GM19455 (cell line): ENCODE results near the gene HHAT.

Experiments used
- ATAC-seq: cut with Tn5 transposase; IDR thresholded peaks from one replicate; pipeline ENCODE4 v1.9.1; 2021; ENCODE audit not compliant: unreplicated experiment

Gene HHAT

DNA sequence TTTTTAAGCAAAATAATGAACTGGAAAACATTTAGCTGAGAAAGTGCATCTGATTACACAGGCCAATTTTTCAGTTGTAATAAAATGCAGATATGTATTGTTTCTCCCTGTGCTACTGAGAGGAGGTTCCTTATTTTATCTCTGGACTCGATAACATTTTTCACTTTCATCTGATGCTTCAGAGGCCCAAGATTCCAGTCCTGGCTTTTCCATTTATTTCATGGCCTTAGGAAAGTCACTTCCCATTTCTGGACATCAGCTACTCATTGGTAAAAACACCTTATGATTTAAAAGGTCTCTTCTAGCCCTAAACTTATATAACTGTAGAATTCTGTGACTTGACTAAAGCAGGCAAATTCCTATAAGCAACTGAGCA lies 203.5 kb downstream of the HHAT start:
- ATAC-seq = no peak

DNA sequence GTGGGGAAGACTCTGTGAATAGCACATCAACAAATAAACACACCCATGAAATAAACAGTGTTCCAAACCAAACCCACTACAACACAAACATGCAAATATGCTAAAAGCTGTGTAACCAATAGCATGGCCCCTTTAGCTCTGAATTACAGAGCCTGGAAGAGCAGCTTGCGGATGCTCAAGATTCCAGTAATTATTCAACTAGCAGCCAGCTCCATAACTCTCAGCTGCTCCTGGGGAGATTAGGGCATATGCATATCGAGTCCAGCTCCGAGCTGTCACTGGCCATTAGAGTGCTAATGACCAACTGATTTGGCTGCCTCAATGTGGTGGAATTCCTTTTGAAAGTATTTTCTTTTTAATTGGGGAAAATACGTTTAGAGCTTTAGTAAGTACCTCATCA lies 207.1 kb downstream of the HHAT start:
- no peak for ATAC-seq

DNA sequence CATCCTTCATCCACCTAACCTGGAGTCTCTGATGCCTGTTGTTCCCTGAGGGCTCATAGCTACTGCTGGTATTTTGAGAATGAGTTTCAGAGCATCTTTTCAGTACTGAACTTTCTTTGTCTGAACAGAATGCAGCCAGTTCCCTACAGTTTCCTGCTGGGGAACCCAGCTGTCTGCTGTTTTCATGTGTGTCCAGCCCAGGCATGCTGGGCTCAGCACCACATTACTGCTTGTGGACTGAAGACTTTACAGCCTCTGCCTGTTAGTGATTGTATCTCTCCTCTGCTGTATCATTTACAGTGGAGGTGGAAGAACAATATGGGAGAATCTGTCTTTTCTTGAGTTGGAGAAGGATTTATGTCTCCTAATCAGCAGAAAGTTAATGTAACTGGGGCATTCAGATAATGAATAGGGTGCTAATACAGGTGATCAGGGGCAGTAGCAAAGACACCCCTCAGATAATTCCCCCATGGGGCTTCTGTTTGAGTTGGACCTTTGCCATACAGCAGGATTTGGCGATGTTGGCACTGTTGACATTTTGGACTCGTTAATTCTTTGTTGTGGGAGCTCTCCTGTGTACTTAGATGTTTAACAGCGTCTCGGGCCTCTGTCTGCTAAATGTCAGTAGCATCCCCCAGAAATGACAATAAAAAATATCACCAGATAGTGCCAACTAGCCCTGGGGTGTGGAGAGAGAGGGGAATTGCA lies 207.7 kb downstream of the HHAT start:
- no peak for ATAC-seq

DNA sequence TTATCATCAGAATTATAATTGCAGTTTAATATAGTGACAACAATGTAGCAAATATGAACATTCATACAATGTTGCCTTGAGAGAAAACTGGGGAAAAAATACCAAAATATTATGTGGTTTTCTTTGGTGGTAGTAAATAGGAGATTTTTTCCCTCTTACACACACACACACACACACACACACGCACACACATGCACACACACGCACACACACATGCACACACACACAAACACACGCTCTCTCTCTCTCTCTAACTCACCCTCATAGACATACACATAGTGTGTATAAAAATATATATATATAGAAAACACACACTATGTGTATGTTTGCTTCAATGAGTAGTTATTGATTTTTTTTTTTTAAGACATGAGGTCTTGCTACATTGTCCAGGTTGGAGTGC lies 211.6 kb downstream of the HHAT start:
- ATAC-seq = no peak

DNA sequence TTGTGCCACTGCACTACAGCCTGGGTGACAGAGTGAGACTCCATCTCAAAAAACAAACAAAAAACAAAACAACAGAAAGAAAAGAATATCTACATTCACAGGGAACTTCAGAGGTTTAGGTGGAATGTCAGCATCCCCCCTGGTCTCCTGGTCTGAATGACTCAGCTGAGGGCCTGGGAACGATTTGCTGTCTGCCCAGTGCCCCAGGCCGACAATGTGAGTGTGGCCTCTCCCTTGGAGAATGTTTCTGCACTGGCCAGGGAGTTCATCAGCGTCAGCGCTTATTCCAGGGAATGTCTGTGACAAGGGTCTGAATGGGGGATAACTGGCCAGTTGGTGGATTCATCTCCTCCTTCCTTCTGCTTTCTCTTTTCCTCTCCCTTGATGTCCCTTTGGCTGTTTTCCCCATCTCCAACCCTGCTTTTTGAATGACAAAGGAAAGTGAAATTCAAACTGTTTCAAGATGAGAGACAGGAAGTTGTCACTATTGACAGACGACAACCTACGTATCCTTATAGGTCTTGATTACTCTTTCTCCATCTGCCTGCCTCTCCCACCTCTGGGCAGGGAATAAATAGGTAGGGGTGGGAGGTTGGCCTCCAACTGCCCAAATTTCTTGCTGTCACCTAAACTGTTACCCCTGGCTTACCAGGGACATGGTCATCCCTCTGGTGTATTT lies 213.1 kb downstream of the HHAT start:
- ATAC-seq = no peak

DNA sequence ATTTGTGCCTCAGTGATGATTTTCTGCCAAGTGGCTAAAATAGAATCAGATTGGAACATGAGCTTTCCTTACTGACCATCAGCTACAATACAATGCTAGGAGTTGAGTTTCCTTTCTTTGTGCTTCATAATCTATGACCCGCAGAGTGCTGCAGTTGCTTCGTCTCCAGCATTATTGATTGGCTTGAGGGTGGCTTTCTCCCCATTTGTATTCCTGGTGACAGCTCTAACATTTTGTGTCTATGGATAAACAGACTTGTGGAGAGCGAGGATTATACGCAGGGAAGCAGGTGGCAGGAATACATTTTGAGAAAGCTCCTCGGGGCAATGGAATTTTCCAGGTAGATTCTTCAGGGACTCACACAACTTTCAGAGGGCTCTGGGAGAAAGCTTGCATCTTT lies 223.2 kb downstream of the HHAT start:
- no peak for ATAC-seq

DNA sequence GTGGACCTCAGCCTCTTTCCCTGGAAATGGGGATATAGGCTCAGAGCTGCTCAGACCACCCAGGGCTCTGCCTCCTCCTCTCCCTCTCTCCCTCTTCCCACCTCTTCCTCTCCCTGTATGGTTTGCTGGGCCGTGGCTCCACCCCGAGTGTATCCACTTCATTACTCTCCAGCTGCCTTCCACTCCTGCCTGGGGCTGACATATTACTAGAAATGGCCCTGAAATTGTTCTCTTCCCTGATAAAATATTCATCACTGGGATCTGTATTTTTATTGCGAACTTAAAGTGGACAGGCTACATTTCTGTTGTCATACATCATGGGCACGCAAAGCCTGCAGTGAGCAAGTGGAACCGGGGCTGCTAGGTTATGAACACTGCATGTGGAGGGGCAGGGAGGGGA lies 225.0 kb downstream of the HHAT start:
- ATAC-seq = no peak

DNA sequence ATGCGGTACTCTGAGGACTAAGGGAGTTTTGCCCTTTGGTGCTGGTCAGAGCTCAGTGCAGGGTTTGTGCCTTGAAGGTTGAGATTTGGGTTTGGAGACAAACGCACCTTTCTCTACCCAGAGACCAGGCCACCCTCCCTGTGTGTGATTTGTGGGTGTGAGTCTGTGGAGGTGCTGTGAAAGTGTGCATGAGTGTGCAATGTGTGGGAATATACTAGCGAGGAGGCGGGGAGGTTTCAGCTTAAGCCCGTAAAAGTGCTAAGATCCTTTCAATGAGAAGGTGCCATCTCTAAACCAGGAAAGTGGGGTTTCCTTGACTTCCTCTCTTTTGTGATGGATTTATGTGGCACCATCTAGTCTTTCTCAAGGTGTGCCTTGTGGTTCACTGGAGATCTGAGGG lies 225.7 kb downstream of the HHAT start:
- ATAC-seq = no peak

DNA sequence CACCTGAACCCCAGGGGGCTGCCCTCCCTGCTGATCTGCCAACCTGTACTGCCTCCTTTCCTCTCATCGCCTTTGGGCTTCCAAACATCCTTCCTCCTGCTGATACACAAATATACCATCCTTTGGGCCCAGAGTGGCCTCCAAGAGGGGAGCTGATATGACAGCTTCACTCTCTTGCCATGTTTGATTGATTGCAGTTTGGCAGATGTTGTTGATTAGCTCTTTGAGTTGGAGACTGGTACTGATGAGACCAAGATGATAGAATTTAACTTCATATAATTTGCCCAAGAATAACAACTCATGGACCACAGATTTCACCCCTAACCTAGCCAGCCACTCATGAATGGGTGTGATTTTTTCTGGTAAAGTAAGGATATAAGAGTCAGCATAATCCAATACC lies 227.8 kb downstream of the HHAT start:
- no peak for ATAC-seq

DNA sequence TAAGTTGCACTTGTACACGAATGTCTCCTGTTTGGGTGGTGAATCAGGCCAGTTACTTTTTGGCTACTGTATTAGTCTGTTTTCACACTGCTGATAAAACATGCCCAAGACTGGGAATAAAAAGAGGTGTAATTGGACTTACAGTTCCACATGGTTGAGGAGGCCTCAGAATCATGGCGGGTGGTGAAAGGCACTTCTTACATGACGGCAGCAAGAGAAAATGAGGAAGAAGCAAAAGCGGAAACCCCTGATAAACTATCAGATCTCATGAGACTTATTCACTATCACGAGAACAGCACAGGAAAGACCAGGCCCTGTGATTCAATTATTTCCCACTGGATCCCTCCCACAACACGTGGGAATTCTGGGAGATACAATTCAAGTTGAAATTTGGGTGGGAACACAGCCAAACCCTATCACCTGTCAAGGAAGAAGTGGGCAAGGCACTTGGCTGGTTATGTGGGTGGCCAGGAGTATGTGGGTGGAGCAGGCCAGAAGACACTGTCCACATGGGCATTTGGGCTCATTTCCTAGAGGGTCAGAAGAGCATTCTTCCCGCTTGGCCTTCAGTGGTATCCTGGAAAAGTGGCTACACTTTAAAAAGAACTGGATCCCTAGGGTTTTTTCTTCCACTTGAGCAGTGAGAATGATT lies 228.8 kb downstream of the HHAT start:
- ATAC-seq = no peak

DNA sequence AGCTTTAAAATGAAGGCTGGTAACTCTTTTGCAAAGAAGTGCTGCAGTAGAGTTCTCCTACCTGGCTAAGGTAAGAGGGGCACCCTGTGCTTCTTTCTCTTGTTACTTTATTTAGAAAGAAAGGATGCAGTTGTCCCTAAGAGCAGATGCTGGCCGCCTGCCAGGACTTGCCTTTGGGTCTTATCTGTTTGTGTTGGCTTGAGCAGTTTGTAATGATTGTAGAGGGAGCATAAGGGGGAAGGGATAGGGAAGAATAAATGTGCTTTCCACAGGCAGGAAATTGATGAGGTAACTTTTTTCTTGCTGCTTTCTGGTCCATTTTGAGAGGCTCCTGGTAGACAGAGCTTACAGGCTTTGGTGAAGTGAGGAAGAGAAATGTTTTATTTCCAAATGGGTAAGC lies 229.6 kb downstream of the HHAT start:
- ATAC-seq = no peak

DNA sequence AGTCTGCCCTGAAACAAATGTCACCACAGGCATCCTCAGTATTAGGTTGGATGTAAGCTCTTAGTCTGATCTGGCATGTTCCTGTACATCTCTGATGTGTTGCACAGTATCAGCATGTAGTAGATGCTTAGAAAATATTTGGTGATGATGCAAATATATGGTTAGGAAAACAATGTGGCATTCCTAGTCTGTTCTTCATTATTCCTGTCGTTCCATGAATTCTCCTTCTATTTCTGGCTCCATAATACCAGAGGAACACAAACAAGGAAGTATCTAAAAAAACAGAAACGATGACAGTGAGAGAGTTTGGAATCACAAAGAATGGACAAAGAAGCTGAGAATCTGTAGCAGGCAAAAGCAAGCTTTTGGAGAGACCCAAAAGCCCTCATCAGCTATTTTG lies 236.6 kb downstream of the HHAT start:
- no peak for ATAC-seq

DNA sequence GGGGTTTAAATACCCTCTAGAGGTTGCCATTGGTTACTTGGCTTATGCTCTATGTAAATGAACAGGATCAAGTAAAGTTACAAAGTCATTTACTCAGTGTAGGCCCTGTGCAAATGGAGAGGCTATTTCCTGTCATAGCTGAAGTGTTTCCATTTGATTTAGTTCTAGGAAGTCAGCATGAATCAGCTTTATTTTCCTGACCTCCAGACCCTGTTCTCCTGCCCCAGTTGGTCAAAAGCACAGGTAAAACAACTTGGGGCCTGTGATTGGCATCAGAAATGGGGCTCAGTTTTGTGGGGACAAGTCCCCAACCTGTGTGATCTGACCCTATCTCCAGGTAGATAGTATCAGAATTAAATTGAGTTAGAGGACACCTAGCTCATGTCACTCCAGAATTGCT lies 239.9 kb downstream of the HHAT start:
- no peak for ATAC-seq

DNA sequence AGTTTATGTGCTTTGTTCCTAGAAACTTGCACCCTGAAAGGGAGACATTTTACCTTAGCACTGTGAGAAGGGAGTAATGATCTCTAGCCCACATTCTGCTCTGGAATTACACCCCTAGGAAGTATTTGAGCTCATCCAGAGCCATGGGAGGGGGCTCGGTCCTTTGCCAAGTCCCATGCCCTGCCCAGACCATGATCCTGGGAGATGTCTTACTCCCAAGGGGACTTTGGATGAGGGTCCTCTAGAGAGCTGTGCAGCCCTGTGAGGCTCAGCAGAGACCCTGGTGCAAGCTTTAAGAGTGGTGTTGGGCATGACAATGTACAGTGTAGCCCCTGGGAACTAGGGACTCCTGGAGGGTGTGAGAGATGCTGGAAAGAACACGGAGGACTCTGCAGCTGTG lies 241.4 kb downstream of the HHAT start:
- no peak for ATAC-seq

DNA sequence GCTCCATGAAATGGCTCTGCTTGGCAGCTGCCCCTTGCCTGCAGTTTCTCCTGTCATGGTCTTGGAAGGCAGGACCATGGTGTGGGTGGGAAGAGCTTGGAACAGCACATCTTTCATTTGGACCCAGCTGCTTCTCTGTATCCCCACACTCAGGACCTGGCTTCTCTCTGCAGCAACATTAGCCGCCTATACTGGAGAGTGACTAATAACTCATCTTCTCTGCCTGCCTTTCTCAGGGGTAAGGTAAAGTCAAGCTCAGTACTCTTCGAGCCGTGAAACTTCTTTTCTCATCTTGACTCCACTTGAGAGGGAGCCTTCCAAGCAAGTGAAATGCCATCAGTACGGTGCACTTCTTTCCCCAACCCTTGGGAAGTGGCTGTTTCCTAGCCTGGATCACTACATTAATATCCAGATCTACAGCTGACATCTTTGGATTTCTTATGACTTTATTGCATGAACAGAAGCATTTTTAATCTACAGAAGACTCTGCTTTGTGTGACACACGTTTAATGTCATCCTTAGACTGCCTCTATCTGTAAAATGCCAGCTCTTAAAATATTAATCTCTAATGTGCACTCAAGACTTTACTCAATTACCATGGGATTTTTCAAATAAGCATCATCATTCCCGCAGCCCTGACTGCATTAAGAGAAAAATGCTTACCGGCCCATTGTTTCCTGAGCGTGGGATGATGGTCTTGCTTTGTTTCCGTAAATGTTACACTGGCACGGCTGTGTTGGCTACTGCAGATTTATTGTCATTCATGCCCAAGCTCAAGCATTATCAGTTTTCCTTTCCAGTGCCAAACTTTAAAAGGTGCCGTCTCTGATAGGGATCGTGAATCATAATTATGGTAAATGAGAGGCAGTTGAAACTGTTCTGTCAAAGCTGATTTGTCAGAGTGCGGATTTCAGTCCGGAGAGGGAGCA lies 242.9 kb downstream of the HHAT start:
- ATAC-seq = no peak

DNA sequence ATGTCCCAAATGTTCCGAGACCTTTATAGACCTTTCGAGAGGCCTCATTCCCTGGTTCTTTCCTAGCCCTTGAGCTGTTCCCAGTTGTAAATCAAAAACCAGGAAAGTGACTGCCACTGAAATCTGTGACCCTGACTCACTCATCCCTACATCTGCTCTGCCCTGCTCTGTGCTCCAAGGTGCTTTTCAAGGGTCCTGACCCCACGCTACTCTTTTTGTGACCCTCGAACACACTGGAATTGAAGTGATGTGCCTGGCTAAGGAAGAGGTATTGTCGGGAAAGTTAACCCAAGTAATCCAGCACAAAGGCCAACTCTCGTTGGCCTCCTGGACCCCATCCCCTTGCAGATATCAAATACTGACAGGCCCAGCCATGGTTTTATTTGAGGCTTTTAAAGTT lies 244.4 kb downstream of the HHAT start:
- no peak for ATAC-seq

DNA sequence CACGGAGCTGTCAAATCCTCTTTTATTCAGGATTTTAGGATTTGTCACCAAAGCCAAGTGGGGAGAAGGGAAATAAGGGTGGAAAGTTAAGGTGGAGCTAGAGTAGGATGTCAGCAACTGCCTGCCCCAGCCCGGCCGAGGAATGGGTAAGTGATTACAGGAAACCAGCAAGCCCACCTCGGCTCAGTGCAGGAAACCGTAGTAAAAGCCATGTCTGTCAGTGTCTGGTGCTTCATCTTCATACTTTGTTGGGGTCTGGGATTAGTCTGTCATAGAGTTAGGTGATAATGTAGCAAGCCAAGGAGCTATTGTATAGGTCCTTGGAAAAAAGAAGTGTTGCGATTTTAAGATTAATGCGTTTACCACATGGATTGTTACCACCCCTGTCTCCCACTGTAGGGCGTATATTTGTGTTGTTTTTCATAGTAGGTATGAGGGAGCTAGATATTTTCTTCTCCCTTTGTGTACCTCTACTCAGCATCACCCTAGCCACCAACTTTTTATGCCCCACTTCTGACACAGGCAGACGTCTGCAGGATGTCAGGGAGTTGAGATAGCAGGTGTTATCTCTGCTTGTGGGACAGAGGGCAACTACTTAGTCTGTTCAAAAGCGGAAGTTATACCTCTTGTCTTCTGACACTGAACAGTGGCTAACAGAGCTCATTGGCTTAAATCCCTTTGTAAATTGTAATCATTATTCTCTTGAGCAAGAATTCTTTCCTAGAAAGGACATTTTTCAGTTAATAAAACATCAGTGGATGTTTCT lies 253.7 kb downstream of the HHAT start:
- ATAC-seq = no peak

DNA sequence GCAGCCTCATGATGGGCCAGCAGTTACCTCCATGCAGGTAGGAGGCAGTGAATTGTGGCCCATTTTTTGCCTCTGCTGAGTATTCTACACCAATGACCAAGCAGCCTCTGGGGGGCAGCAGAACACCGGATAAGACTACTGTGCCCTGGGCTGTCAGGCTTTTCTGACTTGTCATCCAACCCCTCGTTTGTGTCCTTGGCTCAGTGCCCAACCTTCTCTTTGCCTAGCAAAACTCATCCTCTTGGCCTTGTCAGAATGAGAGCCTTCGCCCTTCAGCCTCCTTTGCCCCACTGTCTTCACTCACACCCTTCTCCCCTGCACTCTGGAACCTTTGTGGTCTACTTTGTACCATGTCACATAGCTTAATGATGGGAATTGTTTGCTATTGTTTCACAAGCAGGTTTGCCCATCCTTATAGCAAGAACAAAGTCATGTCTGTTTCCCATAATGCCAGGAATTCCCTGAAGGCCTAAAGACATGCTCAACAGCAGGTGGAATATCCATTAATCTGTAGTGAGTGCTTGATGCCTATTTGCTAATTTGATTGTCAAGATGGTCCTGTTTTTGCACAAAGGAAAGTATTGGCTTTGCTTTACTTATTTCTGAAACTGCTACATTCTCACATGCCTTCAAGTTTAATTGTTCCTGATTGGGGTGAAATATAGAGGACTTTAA lies 255.9 kb downstream of the HHAT start:
- peak; percentile 72 for ATAC-seq

DNA sequence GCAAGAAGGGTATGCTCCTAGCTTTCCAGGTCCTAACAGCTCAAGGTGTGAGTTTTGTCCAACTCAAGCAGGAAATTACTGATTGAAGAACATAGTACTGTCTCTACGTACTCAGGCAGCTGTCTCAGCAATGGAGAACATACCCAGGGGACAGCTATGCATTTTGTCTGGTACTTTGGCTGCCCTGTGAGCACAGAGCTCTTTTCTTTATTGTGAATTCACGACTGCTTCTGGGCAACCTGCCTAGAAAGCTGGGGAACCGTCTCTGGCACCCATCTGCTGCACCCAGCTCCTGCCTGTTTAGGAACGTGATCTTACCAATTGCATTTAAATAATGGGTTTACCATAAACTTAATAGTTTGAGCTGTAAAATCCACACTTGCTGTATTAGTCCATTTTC lies 258.1 kb downstream of the HHAT start:
- ATAC-seq = no peak

DNA sequence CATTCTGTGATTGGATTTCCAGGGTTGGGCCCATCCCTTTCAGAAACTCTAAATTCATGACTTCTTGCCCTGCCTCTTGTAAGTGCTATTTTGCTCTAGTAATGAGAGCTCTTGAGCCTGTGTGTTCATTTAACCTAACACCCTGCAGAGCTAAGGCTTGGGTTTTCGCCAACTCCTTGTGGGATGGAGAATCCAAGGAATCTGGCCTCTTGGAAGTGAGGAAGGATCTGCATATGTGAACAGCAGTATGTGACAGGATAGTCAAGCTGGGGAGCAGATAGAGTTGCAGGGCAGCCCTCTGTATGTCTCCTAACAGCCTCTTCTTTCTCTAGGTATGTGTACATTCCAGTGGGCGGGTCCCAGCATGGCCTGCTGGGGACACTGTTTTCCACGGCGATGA lies 258.9 kb downstream of the HHAT start:
- no peak for ATAC-seq
